ENCODE results near the gene SKI. TPM values are rescaled to one million over a fixed set of nuclear protein-coding genes. Genes with fewer than 3 reads are reported as not detected.
A peak's percentile ranks its signal among the peaks of the same experiment; 100 is the strongest.

Gene SKI
- total RNA-seq, 2 donors from 2014 or later: 135 to 138 TPM

DNA sequence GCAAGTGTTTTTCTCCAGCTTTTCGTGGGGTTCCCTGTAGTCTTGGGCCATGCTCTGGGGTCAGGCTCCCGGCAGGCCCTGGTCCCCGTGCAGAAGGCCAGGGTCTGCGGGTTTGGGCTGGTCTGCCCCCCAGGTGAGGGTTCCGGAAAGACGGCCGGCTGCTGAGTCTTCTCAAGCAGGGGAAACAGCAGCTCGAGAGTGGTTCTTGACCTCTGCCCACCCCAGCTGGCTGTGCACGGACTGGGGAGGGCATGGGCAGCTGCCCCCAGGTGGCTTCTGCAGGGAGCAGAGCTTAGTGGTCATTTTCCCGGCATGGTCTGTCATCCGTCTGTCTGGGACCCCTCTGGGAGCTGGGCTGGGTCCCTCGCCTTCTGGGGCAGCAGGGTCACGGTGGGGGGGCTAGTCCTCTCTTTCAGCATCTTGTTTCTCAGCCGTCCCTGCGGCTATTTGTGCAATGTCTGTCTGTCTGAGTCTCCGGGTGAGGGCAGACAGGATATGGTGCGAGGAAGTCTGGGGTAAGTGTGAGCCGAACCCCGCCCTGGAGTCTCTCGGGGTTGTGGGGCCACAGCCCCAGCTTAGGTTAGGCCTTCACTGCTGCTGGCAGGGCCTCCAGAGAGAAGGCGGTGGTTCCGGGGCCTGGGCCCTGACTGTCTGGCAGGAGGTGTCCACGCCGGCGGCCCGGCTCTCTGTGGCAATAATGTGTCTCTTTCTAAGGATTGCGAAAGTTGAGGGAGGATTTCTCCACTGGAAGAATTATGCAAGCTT is 6.1 kb downstream of the SKI start:
- DNase-seq (ENCODE audit: low spot score) (peak; percentile 75), ATAC-seq (ENCODE audit: insufficient number of reproducible peaks, low FRiP score, low read depth) (peak; percentile 24)
- H3K27me3 ChIP-seq (replicated peaks; ENCODE audit: insufficient read depth): no peaks in the 10 kb centered on the region
- peaks cover 66 to 69% of the 10 kb centered on the region in 2 donors for H3K4me1 ChIP-seq (ENCODE audit: control insufficient read depth in 1 of 2, low read depth in 2 of 2)
- H3K36me3 ChIP-seq: no peaks in the 10 kb centered on the region
- TF ChIP-seq, protein P1, sequence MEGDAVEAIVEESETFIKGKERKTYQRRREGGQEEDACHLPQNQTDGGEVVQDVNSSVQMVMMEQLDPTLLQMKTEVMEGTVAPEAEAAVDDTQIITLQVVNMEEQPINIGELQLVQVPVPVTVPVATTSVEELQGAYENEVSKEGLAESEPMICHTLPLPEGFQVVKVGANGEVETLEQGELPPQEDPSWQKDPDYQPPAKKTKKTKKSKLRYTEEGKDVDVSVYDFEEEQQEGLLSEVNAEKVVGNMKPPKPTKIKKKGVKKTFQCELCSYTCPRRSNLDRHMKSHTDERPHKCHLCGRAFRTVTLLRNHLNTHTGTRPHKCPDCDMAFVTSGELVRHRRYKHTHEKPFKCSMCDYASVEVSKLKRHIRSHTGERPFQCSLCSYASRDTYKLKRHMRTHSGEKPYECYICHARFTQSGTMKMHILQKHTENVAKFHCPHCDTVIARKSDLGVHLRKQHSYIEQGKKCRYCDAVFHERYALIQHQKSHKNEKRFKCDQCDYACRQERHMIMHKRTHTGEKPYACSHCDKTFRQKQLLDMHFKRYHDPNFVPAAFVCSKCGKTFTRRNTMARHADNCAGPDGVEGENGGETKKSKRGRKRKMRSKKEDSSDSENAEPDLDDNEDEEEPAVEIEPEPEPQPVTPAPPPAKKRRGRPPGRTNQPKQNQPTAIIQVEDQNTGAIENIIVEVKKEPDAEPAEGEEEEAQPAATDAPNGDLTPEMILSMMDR (IDR thresholded peaks at IDR 0.05): no peak
- peak overlapping the region; percentile 88 to 89 for H3K27ac ChIP-seq
- no peaks in the 10 kb centered on the region for H3K9me3 ChIP-seq
- H3K4me3 ChIP-seq: peak overlapping the region; percentile 84

DNA sequence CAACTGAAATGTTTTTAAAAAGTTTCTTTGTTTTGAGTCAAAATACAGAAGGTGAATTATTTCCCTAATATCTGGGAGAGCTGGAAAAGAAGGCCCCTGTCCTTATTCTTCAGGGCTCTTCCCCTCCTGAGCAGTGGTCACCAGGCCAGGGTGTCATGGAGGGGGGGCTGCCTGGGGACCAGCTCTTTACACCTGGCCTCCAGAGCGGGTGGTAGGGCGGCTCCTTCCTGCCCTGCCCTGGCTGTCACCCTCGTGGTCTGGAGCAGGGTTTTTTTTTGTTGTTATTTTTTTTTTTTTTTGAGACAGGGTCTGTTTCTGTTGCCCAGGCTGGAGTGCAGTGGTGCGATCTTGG is 6.6 kb downstream of the SKI start:
- H3K4me3 ChIP-seq: peak overlapping the region; percentile 84
- DNase-seq (ENCODE audit: low spot score): no peak
- no peaks in the 10 kb centered on the region for H3K36me3 ChIP-seq

DNA sequence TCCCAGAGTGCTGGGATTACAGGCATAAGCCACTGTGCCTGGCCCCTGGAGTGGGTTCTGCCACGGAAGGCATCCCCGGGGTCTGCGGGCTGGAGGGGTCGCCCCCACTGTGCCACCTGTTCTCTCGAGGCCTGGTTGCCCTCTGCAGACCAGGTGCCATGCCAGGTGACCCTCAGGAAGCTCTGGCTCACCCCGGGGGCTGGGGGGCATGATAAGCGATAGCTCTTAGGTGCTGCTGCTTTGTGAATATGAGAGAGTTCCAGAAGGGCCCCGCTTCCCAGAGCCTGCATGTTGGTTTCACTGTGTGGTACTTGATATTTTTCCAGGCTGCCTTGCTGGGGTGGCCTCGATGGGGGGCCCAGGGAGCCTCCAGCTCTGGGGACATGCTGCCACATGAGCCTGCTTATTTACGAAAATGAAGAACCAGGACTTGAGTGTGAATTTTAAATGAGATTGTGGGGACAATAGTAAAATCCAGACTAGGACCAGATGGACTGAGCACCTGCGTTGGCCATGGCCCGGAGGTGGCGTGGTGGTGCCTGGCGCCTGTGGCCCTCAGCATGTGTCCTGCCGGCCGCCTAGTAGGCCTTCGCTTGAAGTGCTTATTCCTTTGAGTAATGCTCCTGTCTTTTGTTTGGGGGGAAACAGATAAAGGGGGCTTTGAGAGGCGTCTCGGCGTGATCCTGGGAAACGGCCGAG is 7.3 kb downstream of the SKI start:
- H3K27me3 ChIP-seq (replicated peaks; ENCODE audit: insufficient read depth): no peaks in the 10 kb centered on the region
- peak overlapping the region; percentile 84 for H3K4me3 ChIP-seq

More for the DNA sequence above, 6.6 kb downstream of the SKI start:
- Histone ChIP-seq H3K4me1 (ENCODE audit: control insufficient read depth in 1 of 2, low read depth in 2 of 2) (peaks cover 71 to 75% of the 10 kb centered on the region in 2 donors), H3K27me3 (replicated peaks; ENCODE audit: insufficient read depth) (no peaks in the 10 kb centered on the region), H3K27ac (peak overlapping the region; percentile 88 to 89), H3K9me3 (no peaks in the 10 kb centered on the region)
- ATAC-seq (ENCODE audit: insufficient number of reproducible peaks, low FRiP score, low read depth): no peak
- TF ChIP-seq, protein P1 (IDR thresholded peaks at IDR 0.05): no peak

DNA sequence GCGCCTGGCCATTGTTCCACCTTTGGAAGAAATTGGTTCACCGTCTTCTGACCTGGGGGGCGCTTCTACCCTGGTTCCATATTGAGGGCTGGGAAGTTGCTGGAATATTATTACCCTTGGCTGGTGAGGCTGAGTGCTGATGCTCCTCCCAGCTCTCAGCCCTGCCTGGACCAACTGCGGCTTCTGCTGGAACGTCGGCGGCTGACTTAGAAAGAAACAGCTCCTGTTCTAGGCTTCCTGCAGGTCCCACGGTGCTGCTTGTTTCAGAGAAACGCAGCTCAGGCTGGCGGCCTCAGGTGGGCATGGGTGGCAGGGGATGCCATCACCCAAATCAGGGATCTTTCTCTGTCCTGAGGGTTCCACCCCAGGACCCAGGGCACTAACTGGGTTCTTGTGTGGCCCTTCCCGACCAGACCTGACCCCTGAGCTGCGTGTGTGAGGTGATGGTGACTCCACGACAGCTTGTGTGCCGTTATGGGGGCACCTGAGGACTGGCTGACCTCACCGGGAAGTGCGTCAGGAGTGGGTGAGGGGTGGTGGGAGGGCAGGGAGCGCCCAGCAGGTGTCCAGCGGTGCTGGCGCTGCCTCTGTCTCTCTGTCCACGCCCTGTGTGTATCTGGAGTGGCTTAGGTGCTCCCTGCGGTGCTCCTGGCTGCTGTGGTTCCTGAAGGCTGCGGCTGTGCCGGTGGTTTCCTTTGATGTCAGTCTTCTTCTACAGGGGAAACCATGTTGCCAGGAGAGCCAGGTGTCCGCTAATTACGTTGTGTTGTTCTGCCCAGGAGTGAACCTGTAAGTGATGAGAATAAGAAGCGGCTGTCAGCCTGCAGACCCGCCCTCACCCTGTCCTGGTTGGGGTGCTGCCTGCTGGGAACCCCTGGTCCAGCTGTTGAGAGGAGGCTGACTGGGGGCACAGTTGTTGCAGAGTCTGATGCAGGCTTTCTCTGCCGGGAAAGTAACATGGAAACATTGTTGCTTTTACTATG is 8.9 kb downstream of the SKI start:
- Histone ChIP-seq H3K4me3 (peak overlapping the region; percentile 63), H3K27me3 (replicated peaks; ENCODE audit: insufficient read depth) (no peaks in the 10 kb centered on the region), H3K36me3 (no peaks in the 10 kb centered on the region), H3K9me3 (no peaks in the 10 kb centered on the region), H3K4me1 (ENCODE audit: control insufficient read depth in 1 of 2, low read depth in 2 of 2) (peaks cover 87 to 97% of the 10 kb centered on the region in 2 donors), H3K27ac (peak overlapping the region; percentile 88 to 89)
- TF ChIP-seq, protein P1 (IDR thresholded peaks at IDR 0.05): no peak
- ATAC-seq (ENCODE audit: insufficient number of reproducible peaks, low FRiP score, low read depth) (no peak), DNase-seq (ENCODE audit: low spot score) (no peak)

More for the DNA sequence above, 7.3 kb downstream of the SKI start:
- H3K36me3 ChIP-seq: no peaks in the 10 kb centered on the region
- no peak for DNase-seq (ENCODE audit: low spot score)
- H3K27ac ChIP-seq: peak overlapping the region; percentile 88 to 89
- no peak for ATAC-seq (ENCODE audit: insufficient number of reproducible peaks, low FRiP score, low read depth)
- H3K4me1 ChIP-seq (ENCODE audit: control insufficient read depth in 1 of 2, low read depth in 2 of 2): peaks cover 77 to 82% of the 10 kb centered on the region in 2 donors
- no peaks in the 10 kb centered on the region for H3K9me3 ChIP-seq
- TF ChIP-seq, protein P1 (IDR thresholded peaks at IDR 0.05): no peak

All from thoracic aorta (tissue), 2 donors.